Stomach smooth muscle (tissue), 2 donors: ENCODE measurements around the gene TMEM150C.
"Not testable (repeated sequence)": the region's sequence is repeated elsewhere in the genome, so short reads cannot be mapped to it uniquely, and the experiment has no call there.

Source experiments
- H3K27ac ChIP-seq: one replicate; pipeline ENCODE4 v1.7.0; 2013; ENCODE audit warnings: mild to moderate bottlenecking, low read length, inconsistent platforms
- H3K27me3 ChIP-seq, 2 donors: one replicate each; pipeline ENCODE4 v1.7.0; 2013; ENCODE audit warnings: low read length in 2 of 2; ENCODE audit not compliant: insufficient read depth in 2 of 2, control insufficient read depth in 1 of 2
- H3K36me3 ChIP-seq, 2 donors: one replicate each; pipeline ENCODE4 v1.7.0; 2013; ENCODE audit warnings: low read length in 2 of 2; ENCODE audit not compliant: control insufficient read depth in 2 of 2, insufficient read depth in 2 of 2
- H3K4me1 ChIP-seq: one replicate; pipeline ENCODE4 v1.7.0; 2013; ENCODE audit warnings: low read length; ENCODE audit not compliant: control insufficient read depth, insufficient read depth
- H3K4me3 ChIP-seq, 2 donors: one replicate each; pipeline ENCODE4 v1.7.0; 2013; ENCODE audit warnings: low read length in 2 of 2
- H3K9ac ChIP-seq, 2 donors: one replicate each; pipeline ENCODE4 v1.7.0; 2013; ENCODE audit warnings: low read length in 2 of 2, mild to moderate bottlenecking in 1 of 2
- H3K9me3 ChIP-seq, 2 donors: one replicate each; pipeline ENCODE4 v1.7.0; 2013; ENCODE audit warnings: low read length in 2 of 2; ENCODE audit not compliant: control insufficient read depth in 2 of 2
- donor health status: healthy.
- donor health status: Pancreatic carcinoma.

TMEM150C gene

DNA sequence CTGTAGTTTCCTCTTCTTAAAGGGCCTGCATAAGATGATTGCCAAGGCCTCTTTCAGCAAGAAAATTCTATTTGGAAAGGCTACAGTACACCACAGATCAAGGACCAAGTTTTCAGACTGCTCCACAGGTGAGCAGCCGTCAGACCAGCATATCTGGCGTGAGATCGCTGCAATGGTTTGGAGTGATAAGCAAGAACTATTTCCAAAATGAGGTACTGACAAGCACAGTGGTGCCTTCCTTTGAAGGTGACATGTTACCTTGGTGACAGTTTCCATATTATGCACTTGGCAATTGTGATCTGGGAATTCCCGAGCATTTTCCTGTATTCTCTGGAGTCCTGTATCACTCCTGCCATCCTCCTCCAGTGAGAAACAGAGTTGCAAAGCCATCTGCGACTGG lies 7.3 kb upstream of the TMEM150C start:
- H3K9ac ChIP-seq: no peak overlapping the region
- no peaks in the 10 kb centered on the region for H3K27me3 ChIP-seq
- H3K4me3 ChIP-seq: no peak overlapping the region
- H3K36me3 ChIP-seq: no peaks in the 10 kb centered on the region
- H3K27ac ChIP-seq: no peak overlapping the region
- no peaks in the 10 kb centered on the region for H3K9me3 ChIP-seq
- no peaks in the 10 kb centered on the region for H3K4me1 ChIP-seq

DNA sequence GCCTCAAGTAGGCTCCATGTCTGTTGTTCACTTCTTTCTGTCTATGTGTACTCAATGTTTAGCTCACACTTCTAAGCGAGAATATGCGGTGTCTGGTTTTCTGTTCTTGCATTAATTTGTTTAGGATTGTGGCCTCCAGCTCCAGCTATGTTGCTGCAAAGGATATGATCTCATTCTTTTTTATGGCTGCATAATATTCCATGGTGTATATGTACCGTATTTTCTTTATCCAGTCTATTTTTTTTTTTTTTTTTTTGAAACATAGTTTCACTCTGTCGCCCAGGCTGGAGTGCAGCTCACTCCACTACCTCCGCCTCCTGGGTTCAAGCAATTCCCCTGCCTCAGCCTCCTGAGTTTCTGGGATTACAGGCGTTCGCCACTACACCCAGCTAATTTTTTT lies 5.7 kb upstream of the TMEM150C start:
- H3K27me3 ChIP-seq: peaks cover 0 to 2% of the 10 kb centered on the region in 2 donors
- H3K9me3 ChIP-seq: no peaks in the 10 kb centered on the region
- no peaks in the 10 kb centered on the region for H3K36me3 ChIP-seq
- no peak overlapping the region for H3K4me3 ChIP-seq
- no peak overlapping the region for H3K27ac ChIP-seq
- H3K4me1 ChIP-seq: no peaks in the 10 kb centered on the region
- H3K9ac ChIP-seq: no peak overlapping the region

- H3K27me3 ChIP-seq: peaks cover 5 to 15% of the 10 kb centered on the region in 2 donors
- H3K4me1 ChIP-seq: peaks cover 3% of the 10 kb centered on the region
- no peaks in the 10 kb centered on the region for H3K36me3 ChIP-seq
- H3K9ac ChIP-seq: no peak overlapping the region
- no peaks in the 10 kb centered on the region for H3K9me3 ChIP-seq
- peak overlapping the region; percentile 66 to 67 for H3K4me3 ChIP-seq
- H3K27ac ChIP-seq: no peak overlapping the region
Measured at GRCh38 chr4:82562564-82562854, 721 bp upstream of the TMEM150C start.

DNA sequence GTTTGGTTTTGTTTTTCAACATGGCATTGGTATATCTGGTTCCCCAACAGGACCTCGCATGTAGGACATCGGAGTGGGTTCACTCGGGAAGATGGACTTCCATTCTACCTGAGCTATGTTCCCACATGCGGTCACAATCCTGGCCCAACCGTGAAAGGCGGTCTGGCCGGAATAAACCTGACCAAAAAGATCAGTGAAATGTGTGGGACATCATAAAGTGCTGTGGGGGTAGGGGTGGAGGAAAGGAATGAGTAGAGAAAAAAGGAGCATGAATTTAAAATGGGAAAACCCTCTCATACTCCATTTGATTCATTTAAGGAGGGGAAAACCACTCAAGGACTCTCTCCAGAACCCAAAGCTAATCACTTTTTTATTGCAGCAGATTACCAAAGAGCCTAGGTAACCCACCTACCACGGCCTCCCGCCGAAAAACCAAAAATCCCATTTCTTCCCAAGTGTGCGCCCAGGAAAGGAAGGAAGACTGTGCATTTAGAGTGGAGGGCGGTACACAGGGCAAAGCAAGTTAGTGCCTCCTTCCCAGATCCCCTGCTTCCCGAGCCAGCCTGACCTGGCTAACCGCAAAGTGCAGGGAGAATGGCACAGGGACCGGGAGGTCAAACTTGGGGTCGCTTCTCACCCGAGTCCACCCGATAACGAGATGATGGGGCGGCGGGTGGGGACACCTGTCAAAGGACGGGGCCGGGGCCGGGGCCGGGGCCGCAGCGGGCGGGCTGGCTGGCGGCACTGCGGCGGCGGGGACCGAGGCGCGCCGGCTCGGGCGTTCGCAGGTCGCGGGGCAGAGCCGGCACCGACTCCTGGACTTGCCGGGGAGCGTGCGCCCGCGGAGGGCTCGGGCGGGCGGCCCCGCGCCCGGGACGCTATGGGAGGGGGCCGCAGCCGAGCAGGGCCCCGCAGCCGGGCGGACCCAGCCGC lies 669 bp downstream of the TMEM150C start:
- Histone ChIP-seq H3K36me3 (no peaks in the 10 kb centered on the region), H3K27me3 (peaks cover 7 to 15% of the 10 kb centered on the region in 2 donors), H3K4me3 (peak overlapping the region; percentile 36 to 67), H3K4me1 (peaks cover 3% of the 10 kb centered on the region), H3K9me3 (no peaks in the 10 kb centered on the region), H3K27ac (no peak overlapping the region), H3K9ac (no peak overlapping the region)

DNA sequence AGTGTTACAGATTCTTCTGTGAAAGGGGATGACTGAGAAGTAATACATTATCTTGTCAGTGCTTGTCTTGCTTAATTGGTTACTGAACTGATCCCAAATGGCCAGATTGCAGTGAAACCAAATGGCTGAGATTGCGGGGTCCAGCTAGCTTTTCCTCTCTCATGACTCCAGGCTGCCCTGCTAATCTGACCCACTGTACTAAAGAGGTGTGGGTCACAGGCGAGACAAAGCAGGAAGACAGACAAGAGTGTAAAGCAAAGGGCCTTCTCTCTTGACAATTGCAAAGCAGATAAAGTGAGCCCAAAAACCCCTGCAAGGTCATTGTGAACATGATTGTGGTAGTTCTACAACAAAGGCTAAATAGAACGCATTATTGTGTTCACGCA lies 2.1 kb downstream of the TMEM150C start:
- H3K27me3 ChIP-seq: peaks cover 7 to 15% of the 10 kb centered on the region in 2 donors
- peaks cover 3% of the 10 kb centered on the region for H3K4me1 ChIP-seq
- no peaks in the 10 kb centered on the region for H3K9me3 ChIP-seq
- no peak overlapping the region for H3K9ac ChIP-seq
- no peaks in the 10 kb centered on the region for H3K36me3 ChIP-seq
- H3K4me3 ChIP-seq: no peak overlapping the region
- no peak overlapping the region for H3K27ac ChIP-seq

- not testable (repeated sequence) for H3K36me3 ChIP-seq, H3K4me3 ChIP-seq, H3K27ac ChIP-seq, H3K9ac ChIP-seq, H3K9me3 ChIP-seq, H3K4me1 ChIP-seq
- peaks cover 7 to 15% of the 10 kb centered on the region in 2 donors for H3K27me3 ChIP-seq
Measured at GRCh38 chr4:82559090-82559734, 2.6 kb downstream of the TMEM150C start.

DNA sequence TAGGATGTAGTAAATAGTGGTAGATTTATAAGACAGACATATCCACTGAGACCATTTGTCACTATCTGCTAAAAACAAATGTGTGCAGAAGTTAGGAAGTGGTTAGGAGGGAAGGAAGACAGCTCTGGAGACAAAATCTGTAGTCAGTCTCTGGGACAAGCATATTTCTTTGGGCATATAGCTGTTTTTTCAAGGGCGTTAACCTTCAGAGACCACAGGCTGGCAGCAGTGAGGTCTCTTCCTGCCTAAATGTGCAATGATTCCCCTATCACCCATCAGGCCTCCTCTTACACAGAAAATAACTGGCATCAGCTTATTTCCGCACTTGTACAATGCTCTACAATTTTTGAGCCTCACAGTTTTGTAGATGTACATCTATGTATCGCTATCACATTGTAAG lies 6.5 kb downstream of the TMEM150C start:
- Histone ChIP-seq H3K9me3 (no peaks in the 10 kb centered on the region), H3K4me3 (no peak overlapping the region), H3K27ac (no peak overlapping the region), H3K4me1 (no peaks in the 10 kb centered on the region), H3K27me3 (peaks cover 6 to 7% of the 10 kb centered on the region in 2 donors), H3K36me3 (no peaks in the 10 kb centered on the region), H3K9ac (no peak overlapping the region)

DNA sequence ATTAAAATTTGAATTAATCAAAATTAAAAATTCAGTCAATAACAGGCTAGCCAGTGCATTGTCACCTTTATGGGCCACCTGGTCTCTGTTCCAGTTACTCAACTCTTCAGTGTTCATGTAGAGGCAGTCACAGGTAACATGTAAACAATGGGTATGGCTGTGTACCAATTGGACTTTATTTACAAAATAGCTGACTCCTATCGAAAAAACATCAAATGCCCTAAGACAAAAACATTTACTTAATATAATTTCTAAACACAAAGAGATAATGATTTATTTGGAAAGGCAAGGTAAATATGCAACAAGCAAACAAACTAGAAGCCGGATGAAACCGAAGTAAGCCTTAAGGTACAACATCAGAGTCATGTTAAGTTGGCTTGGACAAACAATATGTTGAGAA lies 8.8 kb downstream of the TMEM150C start:
- Histone ChIP-seq H3K9me3 (no peaks in the 10 kb centered on the region), H3K4me3 (no peak overlapping the region), H3K27me3 (peaks cover 0 to 2% of the 10 kb centered on the region in 2 donors), H3K4me1 (no peaks in the 10 kb centered on the region), H3K27ac (no peak overlapping the region), H3K9ac (no peak overlapping the region), H3K36me3 (no peaks in the 10 kb centered on the region)

GRCh38 chr4:82551734-82552133 lies 10.1 kb downstream of the TMEM150C start:
- no peaks in the 10 kb centered on the region for H3K9me3 ChIP-seq
- no peak overlapping the region for H3K27ac ChIP-seq
- no peaks in the 10 kb centered on the region for H3K36me3 ChIP-seq
- H3K9ac ChIP-seq: no peak overlapping the region
- no peak overlapping the region for H3K4me3 ChIP-seq
- no peaks in the 10 kb centered on the region for H3K4me1 ChIP-seq
- H3K27me3 ChIP-seq: no peaks in the 10 kb centered on the region

DNA sequence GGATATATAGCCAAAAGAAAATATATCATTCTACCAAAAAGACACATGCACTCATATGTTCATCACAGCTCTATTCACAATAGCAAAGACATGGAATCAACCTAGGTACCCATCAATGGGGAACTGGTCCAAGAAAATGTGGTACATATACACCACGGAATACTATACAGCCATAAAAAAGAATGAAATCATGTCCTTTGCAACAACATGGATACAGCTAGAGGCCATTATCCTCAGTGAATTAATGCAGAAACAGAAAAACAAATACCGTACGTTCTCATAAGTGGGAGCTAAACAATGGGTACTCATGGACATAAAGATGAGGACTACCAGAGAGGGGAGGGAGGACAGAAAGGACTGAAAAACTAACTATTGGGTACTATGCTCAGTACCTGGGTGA lies 13.9 kb downstream of the TMEM150C start:
- not testable (repeated sequence) for H3K4me3 ChIP-seq, H3K4me1 ChIP-seq, H3K9me3 ChIP-seq, H3K27me3 ChIP-seq, H3K9ac ChIP-seq, H3K36me3 ChIP-seq, H3K27ac ChIP-seq

DNA sequence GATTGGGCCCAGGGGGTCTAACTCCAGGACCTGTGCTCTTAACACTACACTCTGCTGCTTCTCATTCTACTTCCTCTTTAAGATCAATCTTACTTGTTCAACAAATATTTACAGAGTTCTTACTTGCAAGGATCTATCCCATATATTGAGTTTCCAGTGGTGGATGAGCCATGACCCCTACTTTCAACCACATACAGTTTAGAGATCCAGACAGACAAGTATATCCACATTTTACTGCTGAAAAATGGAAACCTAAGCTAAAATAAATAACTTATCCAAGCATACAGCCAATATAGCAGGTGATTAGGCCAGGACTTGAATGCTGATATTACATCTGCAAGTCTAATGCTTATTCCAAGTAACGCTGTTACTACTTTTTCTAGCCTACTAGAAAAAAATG lies 18.7 kb downstream of the TMEM150C start:
- Histone ChIP-seq H3K27ac (no peak overlapping the region), H3K4me1 (no peaks in the 10 kb centered on the region)

More for the DNA sequence above, 18.7 kb downstream of the TMEM150C start:
- Histone ChIP-seq H3K27me3 (no peaks in the 10 kb centered on the region), H3K36me3 (no peaks in the 10 kb centered on the region), H3K9me3 (no peaks in the 10 kb centered on the region), H3K9ac (no peak overlapping the region), H3K4me3 (no peak overlapping the region)
